IMR-90 (cell line): ENCODE measurements around the gene KRTAP12-2. TPM values are rescaled to one million over a fixed set of nuclear protein-coding genes. Genes with fewer than 3 reads are reported as not detected.
"Not testable (repeated sequence)": the region's sequence is repeated elsewhere in the genome, so short reads cannot be mapped to it uniquely, and the experiment has no call there.

Experiments
- ATAC-seq: fragments of 200-7000 bp; cut with Tn5 transposase; 2 replicates; pipeline ENCODE4 v1.9.1; 2020; ENCODE audit warnings: low read depth, mild to moderate bottlenecking, moderate library complexity
- BruUV-seq: library from RNA; stranded (reverse); fragments of 400-500 nt; replicated peaks from 2 replicates; lab custom pipeline; 2021; lab: Mats Ljungman, UMichigan
- CTCF ChIA-PET: fragments of 300-600 bp; formaldehyde crosslinking; extraction: SDS; loops from one replicate; lab custom pipeline; 2021; ENCODE audit warnings: antibody characterized with exemption; lab: Yijun Ruan, JAX
- POLR2A ChIA-PET: fragments of 300-600 bp; sonication (Branson Sonifier 250); formaldehyde crosslinking; loops from one replicate; lab custom pipeline; 2022; ENCODE audit warnings: antibody characterized with exemption; ENCODE audit not compliant: unreplicated experiment; lab: Charles Lee
- DNase-seq: peaks from one replicate; pipeline ENCODE4 v3.0.0; 2013
- H2AFZ ChIP-seq: replicated peaks from 2 replicates; pipeline ENCODE3; 2013; ENCODE audit warnings: low read length, mild to moderate bottlenecking; ENCODE audit not compliant: poor library complexity
- H2AK5ac ChIP-seq: 2 replicates; pipeline ENCODE4 v1.6.1; 2013; ENCODE audit warnings: low read depth, low read length, inconsistent platforms
- H2AK9ac ChIP-seq: replicated peaks from 2 replicates; pipeline ENCODE3; 2013; ENCODE audit warnings: mild to moderate bottlenecking, low read depth, low read length, moderate library complexity; ENCODE audit not compliant: poor library complexity
- H2BK120ac ChIP-seq: 2 replicates; pipeline ENCODE4 v1.6.1; 2013; ENCODE audit warnings: low read depth, low read length, inconsistent platforms
- H2BK15ac ChIP-seq: 3 replicates; pipeline ENCODE4 v1.6.1; 2013; ENCODE audit warnings: low read depth, low read length, inconsistent platforms
- H2BK20ac ChIP-seq: 2 replicates; pipeline ENCODE4 v1.6.1; 2013; ENCODE audit warnings: low read depth, mild to moderate bottlenecking, inconsistent platforms, low read length, moderate library complexity
- H2BK5ac ChIP-seq: 2 replicates; pipeline ENCODE4 v1.6.1; 2013; ENCODE audit warnings: mild to moderate bottlenecking, low read depth, low read length, inconsistent platforms; ENCODE audit not compliant: poor library complexity, severe bottlenecking
- H3K14ac ChIP-seq: replicated peaks from 2 replicates; pipeline ENCODE4 v1.6.1; 2013; ENCODE audit warnings: low read depth, low read length, inconsistent platforms
- H3K18ac ChIP-seq: 2 replicates; pipeline ENCODE4 v1.6.1; 2013; ENCODE audit warnings: low read depth, low read length, control low read depth
- H3K23ac ChIP-seq: 2 replicates; pipeline ENCODE4 v1.6.1; 2013; ENCODE audit warnings: low read depth, low read length, inconsistent platforms
- H3K27ac ChIP-seq: 2 replicates; pipeline ENCODE4 v1.5.1; 2013; ENCODE audit warnings: mild to moderate bottlenecking, control low read depth, low read length; ENCODE audit not compliant: insufficient read depth
- H3K27me3 ChIP-seq: 2 replicates; pipeline ENCODE4 v1.6.1; 2013; ENCODE audit warnings: low read length; ENCODE audit not compliant: control insufficient read depth, insufficient read depth
- H3K36me3 ChIP-seq: 2 replicates; pipeline ENCODE4 v1.6.1; 2013; ENCODE audit warnings: low read length, mixed read lengths; ENCODE audit not compliant: control insufficient read depth, insufficient read depth
- H3K4ac ChIP-seq: 2 replicates; pipeline ENCODE4 v1.6.1; 2013; ENCODE audit warnings: low read depth, low read length, inconsistent platforms
- H3K4me1 ChIP-seq: 2 replicates; pipeline ENCODE4 v1.6.1; 2013; ENCODE audit warnings: low read length, mixed read lengths; ENCODE audit not compliant: control insufficient read depth, insufficient read depth
- H3K4me2 ChIP-seq: 2 replicates; pipeline ENCODE4 v1.6.1; 2013; ENCODE audit warnings: low read depth, mild to moderate bottlenecking, control low read depth, low read length, moderate library complexity
- H3K4me3 ChIP-seq: 2 replicates; pipeline ENCODE4 v1.5.1; 2013; ENCODE audit warnings: low read depth, mild to moderate bottlenecking, control low read depth, low read length, moderate library complexity; ENCODE audit not compliant: insufficient read depth
- H3K56ac ChIP-seq: 2 replicates; pipeline ENCODE4 v1.6.1; 2013; ENCODE audit warnings: low read length, inconsistent platforms; ENCODE audit not compliant: insufficient read depth; ENCODE audit errors: extremely low read depth
- H3K79me1 ChIP-seq, 2 experiments: 2 replicates each; pipeline ENCODE4 v1.6.1; 2013; ENCODE audit warnings: low read length in 2 of 2, inconsistent platforms in 1 of 2, low read depth in 1 of 2
- H3K9ac ChIP-seq: 2 replicates; pipeline ENCODE4 v1.6.1; 2013; ENCODE audit warnings: low read depth, low read length, control low read depth
- H3K9me1 ChIP-seq: 2 replicates; pipeline ENCODE4 v1.6.1; 2013; ENCODE audit warnings: low read length, inconsistent platforms; ENCODE audit not compliant: insufficient read depth
- H3K9me3 ChIP-seq: 2 replicates; pipeline ENCODE4 v1.6.1; 2013; ENCODE audit warnings: low read length; ENCODE audit not compliant: control insufficient read depth, insufficient read depth
- H4K20me1 ChIP-seq: 2 replicates; pipeline ENCODE4 v1.6.1; 2013; ENCODE audit warnings: low read length, inconsistent platforms; ENCODE audit not compliant: insufficient read depth
- H4K5ac ChIP-seq: 2 replicates; pipeline ENCODE4 v1.6.1; 2013; ENCODE audit warnings: mild to moderate bottlenecking, low read depth, low read length, control low read depth
- H4K8ac ChIP-seq, 2 experiments: 2 replicates each; pipeline ENCODE4 v1.6.1; 2013; ENCODE audit warnings: low read depth in 2 of 2, low read length in 2 of 2, control low read depth in 1 of 2, inconsistent platforms in 1 of 2
- H4K91ac ChIP-seq: 2 replicates; pipeline ENCODE4 v1.6.1; 2013; ENCODE audit warnings: low read depth, low read length, inconsistent platforms; ENCODE audit not compliant: insufficient read depth
- WGBS, 2 experiments: methylation state at CpG; one replicate each; pipeline versions ENCODE4 v1.1.5 to v1.1.7; 2013; ENCODE audit warnings: missing lambda C conversion rate in 2 of 2; ENCODE audit not compliant: insufficient read length in 1 of 2; ENCODE audit errors: extremely low coverage in 2 of 2; 5-methylcytosine and 5-hydroxymethylcytosine counted together
- dilution Hi-C: fragments of 300-500 bp; cut with HindIII; formaldehyde crosslinking; loops from one replicate; pipeline ENCODE4 v1.14.3; 2018; ENCODE audit warnings: low sequenced_read_pairs; ENCODE audit not compliant: unreplicated experiment
- in situ Hi-C: fragments of 300-500 bp; cut with MboI; formaldehyde crosslinking; loops from 3 replicates; pipeline ENCODE4 v1.14.3; 2019; ENCODE audit warnings: low sequenced_read_pairs, inconsistent platforms, mixed read lengths
- intact Hi-C: fragments of 100-400 bp; cut with micrococcal nuclease; formaldehyde crosslinking; loops from 2 replicates; pipeline ENCODE4 v1.10.0; 2022
- polyA plus RNA-seq, 3 experiments: library from polyadenylated mRNA; depleted of rRNA; stranded (reverse); fragments of >200 nt; gene quantifications; 2 replicates each; pipeline ENCODE4 v1.2.3, GENCODE V29; 2012; ENCODE audit warnings: low replicate concordance in 1 of 3
- total RNA-seq: library from RNA; depleted of rRNA; stranded (reverse); fragments of >200 nt; gene quantifications from 2 replicates; pipeline ENCODE4 v1.2.3, GENCODE V29; 2012

Gene KRTAP12-2
- total and polyA plus RNA-seq, 2 of the 4 experiments (the other 2 are of a cell fraction) = not detected

GRCh38 chr21:44661567-44661966 lies 5.2 kb downstream of the KRTAP12-2 start:
- dilution Hi-C loops, POLR2A ChIA-PET, H2BK15ac ChIP-seq: not testable (repeated sequence)

More at GRCh38 chr21:44661567-44661966, 5.2 kb downstream of the KRTAP12-2 start:
- CTCF ChIA-PET, H3K79me1 ChIP-seq, H3K4me1 ChIP-seq, ATAC-seq, H3K14ac ChIP-seq, in situ Hi-C loops, H4K91ac ChIP-seq, H4K20me1 ChIP-seq, BruUV-seq, H3K27ac ChIP-seq, H3K18ac ChIP-seq, H3K9me3 ChIP-seq, H3K4me3 ChIP-seq, H4K5ac ChIP-seq, H3K56ac ChIP-seq, H3K9ac ChIP-seq, H3K27me3 ChIP-seq, H2BK20ac ChIP-seq, H3K23ac ChIP-seq, H2AFZ ChIP-seq, intact Hi-C loops, H3K4me2 ChIP-seq, H3K36me3 ChIP-seq, H3K4ac ChIP-seq, H2BK5ac ChIP-seq, H2AK9ac ChIP-seq, H4K8ac ChIP-seq, H3K9me1 ChIP-seq, DNase-seq, H2BK120ac ChIP-seq, H2AK5ac ChIP-seq: not testable (repeated sequence)
- WGBS, 2 experiments = no CpG with 5 or more reads among the region's 7 CpGs
